HCT116 (cell line): Measurements from ENCODE around the gene SUPT4H1. TPM values are rescaled to one million over a fixed set of nuclear protein-coding genes. Genes with fewer than 3 reads are reported as not detected.
A peak's percentile ranks its signal among the peaks of the same experiment; 100 is the strongest.

Experiments
- ATAC-seq: fragments of 200-7000 bp; cut with Tn5 transposase; 2 replicates; pipeline ENCODE4 v1.9.1; 2020; ENCODE audit warnings: mild to moderate bottlenecking, moderate library complexity
- BruUV-seq: library from RNA; stranded (reverse); fragments of 400-500 nt; replicated peaks from 2 replicates; lab custom pipeline; 2021; lab: Mats Ljungman, UMichigan
- CTCF ChIA-PET: fragments of 300-600 bp; sonication (Branson Sonifier 250); formaldehyde crosslinking; loops from one replicate; lab custom pipeline; 2021; ENCODE audit warnings: antibody characterized with exemption; lab: Charles Lee
- POLR2A ChIA-PET: fragments of 300-600, 350-600 bp; sonication (Branson Sonifier 250); formaldehyde crosslinking; loops from one replicate; lab custom pipeline; 2021; ENCODE audit warnings: antibody characterized with exemption; lab: Charles Lee
- RAD21 ChIA-PET, 2 experiments: fragments of 300-600 bp; sonication (Branson Sonifier 250); formaldehyde crosslinking; loops; one replicate each; lab custom pipeline; 2023; ENCODE audit warnings: low total read pairs in 2 of 2; ENCODE audit not compliant: uncharacterized antibody in 2 of 2, unreplicated experiment in 2 of 2, low non-redundant PET in 1 of 2; lab: Charles Lee
- DNase-seq: peaks from one replicate; pipeline ENCODE4 v3.0.0-alpha.2; 2010; ENCODE audit warnings: low read depth, low spot score
- H2AFZ ChIP-seq: fragments of 200-600 bp; shearing (Covaris generic), sonication (generic); 2 replicates; pipeline ENCODE4 v1.6.1; 2017; ENCODE audit warnings: low read depth, mixed run types, mixed read lengths, antibody characterized with exemption, low read length; ENCODE audit not compliant: poor library complexity, severe bottlenecking
- H3K27ac ChIP-seq: 2 replicates; pipeline ENCODE4 v1.5.1; 2012; ENCODE audit warnings: low read depth, low read length
- H3K27me3 ChIP-seq: fragments of 200-600 bp; sonication (generic); 2 replicates; pipeline ENCODE4 v1.6.1; 2016; ENCODE audit warnings: mixed run types, low read length, mixed read lengths; ENCODE audit not compliant: insufficient read depth
- H3K36me3 ChIP-seq, 2 experiments: fragments of 200-500 bp in 1 of 2; fragments of 200-600 bp in 1 of 2; sonication (Bioruptor generic) in 1 of 2; sonication (generic) in 1 of 2; 2 replicates each; pipeline versions ENCODE4 v1.5.1 to v1.6.1; 2014 to 2016; ENCODE audit warnings: low read length in 2 of 2, inconsistent platforms in 1 of 2, mixed read lengths in 1 of 2, mixed run types in 1 of 2; ENCODE audit not compliant: insufficient read depth in 2 of 2, control insufficient read depth in 1 of 2
- H3K4me1 ChIP-seq, 2 experiments: fragments of 200-600 bp in 1 of 2; sonication (generic) in 1 of 2; 2 replicates each; pipeline versions ENCODE4 v1.5.1 to v1.6.1; 2012 to 2017; ENCODE audit warnings: low read length in 2 of 2, inconsistent platforms in 1 of 2, mild to moderate bottlenecking in 1 of 2, mixed read lengths in 1 of 2, mixed run types in 1 of 2, moderate library complexity in 1 of 2; ENCODE audit not compliant: insufficient read depth in 2 of 2, control insufficient read depth in 1 of 2
- H3K4me2 ChIP-seq: fragments of 200-600 bp; sonication (generic); 2 replicates; pipeline ENCODE4 v1.6.1; 2017; ENCODE audit warnings: mixed run types, low read length, mixed read lengths
- H3K4me3 ChIP-seq, 2 experiments: fragments of 200-600 bp in 1 of 2; sonication (generic) in 1 of 2; replicated peaks in 1 of 2; 2 replicates each; pipeline ENCODE4 v1.5.1; 2011 to 2016; ENCODE audit warnings: low read length in 2 of 2, control low read depth in 1 of 2, low read depth in 1 of 2, mild to moderate bottlenecking in 1 of 2, mixed read lengths in 1 of 2, mixed run types in 1 of 2
- H3K79me2 ChIP-seq: fragments of 200-600 bp; sonication (generic); 2 replicates; pipeline ENCODE4 v1.6.1; 2017; ENCODE audit warnings: mild to moderate bottlenecking, mixed run types, low read length, moderate library complexity, mixed read lengths; ENCODE audit not compliant: insufficient read depth
- H3K9ac ChIP-seq: fragments of 200-600 bp; sonication (generic); 2 replicates; pipeline ENCODE4 v1.6.1; 2016; ENCODE audit warnings: low read length, mixed read lengths
- H3K9me2 ChIP-seq: fragments of 200-600 bp; sonication (generic), shearing (Covaris generic); 2 replicates; pipeline ENCODE4 v1.6.1; 2017; ENCODE audit warnings: mixed run types, mild to moderate bottlenecking, moderate library complexity; ENCODE audit not compliant: insufficient read depth
- H3K9me3 ChIP-seq, 2 experiments: fragments of 200-500 bp in 1 of 2; fragments of 200-600 bp in 1 of 2; sonication (Bioruptor generic) in 1 of 2; sonication (generic) in 1 of 2; 2 replicates each; pipeline ENCODE4 v1.6.1; 2014 to 2017; ENCODE audit warnings: low read length in 2 of 2, mixed read lengths in 2 of 2, inconsistent platforms in 1 of 2, low read depth in 1 of 2, mild to moderate bottlenecking in 1 of 2, mixed run types in 1 of 2, moderate library complexity in 1 of 2; ENCODE audit not compliant: control insufficient read depth in 1 of 2, insufficient read depth in 1 of 2
- H4K20me1 ChIP-seq: fragments of 200-600 bp; sonication (generic), shearing (Covaris generic); 2 replicates; pipeline ENCODE4 v1.6.1; 2017; ENCODE audit warnings: mixed run types, mild to moderate bottlenecking, moderate library complexity; ENCODE audit not compliant: insufficient read depth
- CTCF ChIP-seq, 3 experiments: fragments of 200-600 bp in 1 of 3; sonication (generic) in 1 of 3; IDR thresholded peaks in 2 of 3; conservative IDR thresholded peaks in 1 of 3; 2 replicates each; pipeline ENCODE4 v1.5.1; 2012 to 2017; ENCODE audit warnings: low read depth in 2 of 3, low read length in 2 of 3, antibody characterized with exemption in 1 of 3, borderline replicate concordance in 1 of 3, control low read depth in 1 of 3, mild to moderate bottlenecking in 1 of 3, mixed read lengths in 1 of 3, mixed run types in 1 of 3, moderate library complexity in 1 of 3; ENCODE audit not compliant: insufficient read depth in 1 of 3
- EZH2 ChIP-seq: fragments of 200-600 bp; sonication (generic); IDR thresholded peaks from 2 replicates; pipeline ENCODE4 v1.6.1; 2017; ENCODE audit warnings: antibody characterized with exemption, mixed run types
- EZH2phosphoT487 ChIP-seq: fragments of 200-600 bp; IDR thresholded peaks from 2 replicates; pipeline ENCODE4 v1.6.1; 2018; ENCODE audit warnings: antibody characterized with exemption, borderline replicate concordance
- RAD21 ChIP-seq: IDR thresholded peaks from 2 replicates; pipeline ENCODE4 v1.6.1; 2012; ENCODE audit warnings: low read depth, mild to moderate bottlenecking
- SIN3A ChIP-seq: IDR thresholded peaks from 2 replicates; pipeline ENCODE4 v1.6.1; 2012; ENCODE audit warnings: low read depth
- SP1 ChIP-seq: IDR thresholded peaks from 2 replicates; pipeline ENCODE4 v1.6.1; 2012; ENCODE audit warnings: low read depth
- SRF ChIP-seq: IDR thresholded peaks from 2 replicates; pipeline ENCODE4 v1.6.1; 2012; ENCODE audit warnings: low read depth
- YY1 ChIP-seq: IDR thresholded peaks from 2 replicates; pipeline ENCODE4 v1.6.1; 2011; ENCODE audit warnings: low read length, low read depth, moderate library complexity, mild to moderate bottlenecking; ENCODE audit not compliant: insufficient replicate concordance; ENCODE audit errors: extremely low read depth
- ZFX ChIP-seq: fragments of 450-650 bp; IDR thresholded peaks from 2 replicates; pipeline ENCODE4 v1.6.1; 2017
- ZNF274 ChIP-seq: fragments of 200-500 bp; sonication (Bioruptor generic); IDR thresholded peaks from 2 replicates; pipeline ENCODE4 v1.6.1; 2014; ENCODE audit warnings: mild to moderate bottlenecking, low read depth, low read length, inconsistent platforms
- intact Hi-C: fragments of 100-400 bp; cut with micrococcal nuclease; formaldehyde crosslinking; loops from 2 replicates; pipeline ENCODE4 v1.10.0; 2022
- total RNA-seq: library from RNA; stranded (reverse); gene quantifications from one replicate; pipeline ENCODE4 v1.2.1, GENCODE V29; 2021; ENCODE audit not compliant: unreplicated experiment

Gene SUPT4H1
- total RNA-seq, 1 experiment from 2014 or later = 118 TPM

- TF ChIP-seq CTCF (IDR thresholded peaks at IDR 0.05 in 2 of 3, conservative IDR thresholded peaks at IDR 0.05 in 1 of 3; ENCODE audit: borderline replicate concordance in 1 of 3, insufficient read depth in 1 of 3, low read depth in 2 of 3, low read length in 2 of 3) (no peak), SIN3A (no peak), YY1 (no peak), SRF (no peak), EZH2 (no peak), EZH2phosphoT487 (no peak), SP1 (no peak), ZNF274 (no peak), ZFX (no peak)
Observed at GRCh38 chr17:58353389-58353825, 1.4 kb upstream of the SUPT4H1 start (continued).

DNA sequence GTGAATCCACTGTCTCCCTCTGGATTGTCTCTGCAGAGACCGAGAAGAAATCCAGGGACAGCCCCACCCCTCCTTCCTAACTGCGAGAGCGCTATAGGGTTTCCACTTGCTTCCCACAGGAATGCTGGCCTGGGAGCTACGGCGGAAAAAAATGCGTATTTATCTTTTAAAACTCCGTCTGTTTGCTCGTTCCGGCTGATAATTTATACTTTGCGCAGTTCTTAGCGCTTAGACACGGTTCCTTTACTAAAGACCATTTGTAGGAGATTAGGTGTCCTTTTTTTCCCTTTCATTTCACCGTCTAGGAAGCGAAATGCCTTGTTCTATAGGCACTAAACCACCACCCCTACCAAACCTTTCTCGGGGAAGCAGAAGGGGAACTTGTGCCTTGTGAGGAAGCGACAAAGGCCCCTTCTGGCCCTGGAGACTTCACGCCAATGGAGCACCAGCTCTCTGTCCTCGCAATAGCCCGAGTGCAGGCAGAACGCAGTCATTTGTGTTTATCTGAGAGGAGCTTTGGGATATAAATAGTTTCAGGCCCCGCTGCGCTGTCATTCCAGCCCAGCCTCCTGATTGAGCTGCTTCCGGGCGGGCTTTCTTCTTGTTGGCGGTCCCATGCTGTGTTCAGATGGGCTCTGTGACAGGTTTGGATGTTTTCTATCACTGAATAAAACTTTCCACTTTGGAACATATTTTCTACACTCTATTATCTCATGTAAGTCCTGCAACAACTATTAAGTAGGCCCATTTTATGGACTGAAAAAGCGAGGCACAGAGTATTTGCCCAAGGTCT lies 791 bp upstream of the SUPT4H1 start:
- Histone ChIP-seq H3K9me2 (no peaks in the 10 kb centered on the region), H3K36me3 (peaks cover 34 to 51% of the 10 kb centered on the region in 2 experiments; a peak in 3 of 4 replicates), H3K9ac (peak overlapping the region; percentile 80), H3K79me2 (peaks cover 32% of the 10 kb centered on the region), H3K27me3 (no peaks in the 10 kb centered on the region), H3K27ac (peak overlapping the region; percentile 73), H3K4me2 (peak overlapping the region; percentile 78), H3K4me3 (peak overlapping the region; percentile 61 to 79), H3K9me3 (no peaks in the 10 kb centered on the region), H2AFZ (no peak overlapping the region), H4K20me1 (no peaks in the 10 kb centered on the region), H3K4me1 (peaks cover 16 to 22% of the 10 kb centered on the region in 2 experiments)
- RAD21 ChIA-PET = interaction anchor here (0.6 to 2.1 kb wide), 5 partner anchors 35 to 83 kb away, joined by 3 to 16 read pairs (median 8); partner anchors contain the start of gene RNF43 (in 2 of the 2)
- CTCF ChIA-PET = interaction anchor here (0.9 to 2.3 kb wide), 9 partner anchors 15 to 96 kb away, joined by 3 to 20 read pairs (median 4); partner anchors contain the start of gene RNF43
- TF ChIP-seq RAD21 (0 out of 2 replicates have a peak, but pooled peaks have one; percentile 12), SRF (no peak)
- intact Hi-C loops = loop anchor here (1.0 kb wide), 2 partner anchors 39 to 65 kb away; partner anchors contain the start of gene RNF43
- DNase-seq = no peak
- ATAC-seq = peak; percentile 54
- TSS peak; percentile 95 for BruUV-seq
- POLR2A ChIA-PET = interaction anchor here (0.7 to 2.4 kb wide), 24 partner anchors 10 to 115 kb away, joined by 3 to 39 read pairs (median 5); partner anchors contain the start of gene RNF43
